IPS-18a (cell line): ENCODE measurements around the gene NEK4.
"Not testable (repeated sequence)": the region's sequence is repeated elsewhere in the genome, so short reads cannot be mapped to it uniquely, and the experiment has no call there.

Experiments
- H3K27ac ChIP-seq: one replicate; pipeline ENCODE4 v1.5.1; 2013; ENCODE audit warnings: low read length
- H3K27me3 ChIP-seq: one replicate; pipeline ENCODE4 v1.6.1; 2013; ENCODE audit warnings: mild to moderate bottlenecking, low read length; ENCODE audit not compliant: control insufficient read depth, insufficient read depth
- H3K36me3 ChIP-seq: one replicate; pipeline ENCODE4 v1.6.1; 2013; ENCODE audit warnings: low read depth, low read length; ENCODE audit not compliant: control insufficient read depth
- H3K4me1 ChIP-seq: one replicate; pipeline ENCODE4 v1.6.1; 2013; ENCODE audit warnings: low read depth, low read length; ENCODE audit not compliant: control insufficient read depth
- H3K4me3 ChIP-seq: one replicate; pipeline ENCODE4 v1.5.1; 2013; ENCODE audit warnings: low read length
- H3K9ac ChIP-seq: one replicate; pipeline ENCODE4 v1.6.1; 2013; ENCODE audit warnings: mild to moderate bottlenecking, low read length, moderate library complexity
- H3K9me3 ChIP-seq: one replicate; pipeline ENCODE4 v1.6.1; 2013; ENCODE audit warnings: low read depth, low read length; ENCODE audit not compliant: control insufficient read depth

Gene NEK4

DNA sequence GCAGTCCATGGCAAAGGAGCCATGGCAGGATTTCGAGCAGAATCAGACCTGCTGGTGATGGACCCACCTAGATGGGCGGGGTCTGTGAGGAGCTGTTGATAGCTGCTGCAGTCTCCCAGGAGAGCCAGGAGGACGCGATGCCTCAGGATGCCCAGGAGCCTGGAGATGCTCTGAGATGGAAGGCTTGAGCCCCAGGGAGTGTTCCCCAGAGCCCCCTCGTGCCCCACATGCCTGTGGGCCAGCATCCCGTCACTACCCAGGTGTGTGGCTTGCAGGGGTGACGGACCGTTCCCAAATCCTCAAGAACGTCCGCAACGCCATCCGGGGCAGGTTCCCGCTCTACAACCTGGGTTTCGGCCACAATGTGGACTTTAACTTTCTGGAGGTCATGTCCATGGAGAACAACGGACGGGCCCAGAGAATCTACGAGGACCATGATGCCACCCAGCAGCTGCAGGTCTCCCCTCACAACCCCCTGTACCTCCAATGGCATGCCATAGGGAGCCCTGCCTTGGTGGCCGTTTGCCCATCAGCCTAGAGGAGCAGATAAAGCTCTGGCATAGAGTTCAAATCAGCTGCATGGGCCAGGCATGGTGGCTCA, 13.4 kb upstream of the NEK4 start:
- no peaks in the 10 kb centered on the region for H3K9me3 ChIP-seq

DNA sequence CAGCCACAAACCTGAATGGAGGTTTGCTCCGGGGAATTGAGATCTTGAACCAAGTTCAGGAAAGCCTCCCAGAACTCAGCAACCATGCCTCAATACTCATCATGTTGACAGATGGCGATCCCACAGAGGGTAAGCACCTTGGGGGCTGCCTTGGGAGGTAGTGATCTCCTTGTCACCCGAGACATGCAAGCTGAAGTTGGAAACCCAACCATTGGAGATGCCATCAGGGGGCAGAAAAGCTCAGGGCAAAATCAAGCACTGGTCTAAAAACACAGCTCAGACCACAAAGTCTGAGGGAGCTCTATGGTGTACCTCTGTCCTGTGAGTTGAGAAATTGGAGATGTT, 12.4 kb upstream of the NEK4 start:
- Histone ChIP-seq H3K9me3 (no peaks in the 10 kb centered on the region), H3K4me3 (no peak overlapping the region), H3K27me3 (no peaks in the 10 kb centered on the region), H3K4me1 (peaks cover 5% of the 10 kb centered on the region), H3K36me3 (no peaks in the 10 kb centered on the region), H3K9ac (no peak overlapping the region), H3K27ac (no peak overlapping the region)

More for the DNA sequence above, 13.4 kb upstream of the NEK4 start:
- no peaks in the 10 kb centered on the region for H3K36me3 ChIP-seq
- peaks cover 5% of the 10 kb centered on the region for H3K4me1 ChIP-seq
- H3K27ac ChIP-seq, result no peak overlapping the region
- no peak overlapping the region for H3K4me3 ChIP-seq
- no peak overlapping the region for H3K9ac ChIP-seq
- no peaks in the 10 kb centered on the region for H3K27me3 ChIP-seq

DNA sequence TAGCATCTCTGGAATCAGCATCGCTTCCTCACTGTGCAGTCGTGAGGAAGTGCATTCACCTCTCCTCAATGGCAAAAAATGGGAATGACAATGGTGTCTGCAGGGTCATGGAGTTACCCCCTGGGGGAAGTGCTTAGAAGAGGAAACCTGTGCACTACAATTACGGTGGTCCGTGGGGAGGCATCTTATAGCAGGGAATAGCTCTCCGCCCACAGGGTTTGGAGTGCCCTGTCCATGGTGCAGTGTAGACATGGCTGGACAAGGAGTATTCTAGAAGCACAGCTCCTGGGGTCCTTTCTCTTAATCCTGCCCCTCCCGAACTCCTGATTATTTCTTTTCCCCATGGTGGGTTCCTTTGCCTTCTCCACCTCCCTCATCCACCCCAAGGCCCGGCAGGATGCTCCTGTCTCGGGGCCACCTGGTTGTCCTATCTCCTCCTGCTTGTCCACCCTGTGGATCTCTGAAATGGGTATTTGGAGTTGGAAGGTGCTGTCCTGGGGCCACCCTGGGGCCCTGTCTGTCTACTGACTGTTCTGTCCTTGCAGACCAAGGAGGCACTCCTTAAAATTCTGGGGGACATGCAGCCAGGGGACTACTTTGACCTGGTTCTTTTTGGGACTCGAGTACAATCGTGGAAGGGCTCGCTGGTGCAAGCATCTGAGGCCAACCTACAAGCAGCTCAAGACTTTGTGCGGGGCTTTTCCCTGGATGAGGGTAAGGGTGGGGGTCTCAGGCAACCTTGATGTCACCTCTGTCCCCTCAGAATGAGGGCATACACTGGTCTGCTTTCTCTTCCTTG, 11.9 kb upstream of the NEK4 start:
- Histone ChIP-seq H3K4me1 (peaks cover 5% of the 10 kb centered on the region), H3K36me3 (no peaks in the 10 kb centered on the region), H3K27me3 (no peaks in the 10 kb centered on the region), H3K9me3 (no peaks in the 10 kb centered on the region), H3K4me3 (no peak overlapping the region), H3K27ac (no peak overlapping the region), H3K9ac (no peak overlapping the region)

DNA sequence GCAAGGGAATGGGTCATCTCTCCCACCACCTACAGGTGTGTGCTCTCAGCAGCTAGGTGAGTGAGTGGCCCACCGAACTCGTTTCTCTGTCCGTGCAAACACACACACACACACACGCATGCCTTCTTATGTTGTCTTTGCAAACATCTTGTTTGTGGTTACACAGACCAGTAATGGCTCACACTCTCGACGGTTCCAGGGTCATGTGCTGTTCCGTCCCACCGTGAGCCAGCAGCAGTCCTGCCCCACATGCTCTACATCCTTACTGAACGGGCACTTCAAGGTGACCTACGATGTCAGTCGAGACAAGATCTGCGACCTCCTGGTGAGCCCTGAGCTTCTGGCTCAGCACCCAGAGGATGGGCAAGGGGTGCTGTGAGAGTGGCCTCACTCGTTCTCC, 11.0 kb upstream of the NEK4 start:
- H3K36me3 ChIP-seq, result no peaks in the 10 kb centered on the region
- H3K9ac ChIP-seq, result no peak overlapping the region
- H3K9me3 ChIP-seq, result no peaks in the 10 kb centered on the region
- no peaks in the 10 kb centered on the region for H3K27me3 ChIP-seq
- H3K4me3 ChIP-seq, result no peak overlapping the region
- no peak overlapping the region for H3K27ac ChIP-seq
- H3K4me1 ChIP-seq, result peaks cover 5% of the 10 kb centered on the region

DNA sequence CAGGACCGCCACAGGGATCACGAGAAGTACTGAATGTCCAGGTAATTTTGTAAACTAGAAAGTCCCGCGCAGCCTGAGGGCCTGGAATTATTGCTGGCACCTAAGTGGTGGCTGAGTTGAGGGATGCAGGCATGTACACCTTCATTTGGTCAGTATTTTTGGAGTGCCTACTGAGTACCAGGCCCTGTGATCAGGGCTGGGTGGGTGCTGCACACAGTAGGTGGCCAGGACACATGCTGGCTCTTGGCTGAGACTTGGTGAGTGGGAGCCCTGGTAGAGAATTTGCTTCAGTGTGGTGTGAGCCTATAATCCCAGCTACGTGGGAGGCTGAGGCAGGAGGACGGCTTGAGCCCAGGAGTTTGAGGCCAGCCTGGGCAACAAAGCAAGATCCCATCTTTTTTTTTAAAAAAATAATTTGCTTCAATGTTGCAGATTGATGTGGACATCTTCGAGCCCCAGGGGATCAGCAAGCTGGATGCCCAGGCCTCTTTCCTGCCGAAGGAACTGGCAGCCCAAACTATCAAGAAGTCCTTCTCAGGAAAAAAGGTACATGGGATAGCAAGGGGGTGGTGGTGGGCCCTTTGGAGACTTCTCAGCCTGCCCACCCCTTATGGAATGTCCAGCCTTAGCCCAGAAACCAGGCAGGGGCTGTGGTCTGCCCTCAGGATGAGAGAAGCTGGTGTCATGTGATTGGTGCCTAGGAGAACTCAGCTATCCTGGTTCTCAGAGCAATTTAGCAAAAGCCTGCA, 9.3 kb upstream of the NEK4 start:
- H3K4me1 ChIP-seq, result peaks cover 5% of the 10 kb centered on the region
- no peak overlapping the region for H3K27ac ChIP-seq
- no peaks in the 10 kb centered on the region for H3K9me3 ChIP-seq

DNA sequence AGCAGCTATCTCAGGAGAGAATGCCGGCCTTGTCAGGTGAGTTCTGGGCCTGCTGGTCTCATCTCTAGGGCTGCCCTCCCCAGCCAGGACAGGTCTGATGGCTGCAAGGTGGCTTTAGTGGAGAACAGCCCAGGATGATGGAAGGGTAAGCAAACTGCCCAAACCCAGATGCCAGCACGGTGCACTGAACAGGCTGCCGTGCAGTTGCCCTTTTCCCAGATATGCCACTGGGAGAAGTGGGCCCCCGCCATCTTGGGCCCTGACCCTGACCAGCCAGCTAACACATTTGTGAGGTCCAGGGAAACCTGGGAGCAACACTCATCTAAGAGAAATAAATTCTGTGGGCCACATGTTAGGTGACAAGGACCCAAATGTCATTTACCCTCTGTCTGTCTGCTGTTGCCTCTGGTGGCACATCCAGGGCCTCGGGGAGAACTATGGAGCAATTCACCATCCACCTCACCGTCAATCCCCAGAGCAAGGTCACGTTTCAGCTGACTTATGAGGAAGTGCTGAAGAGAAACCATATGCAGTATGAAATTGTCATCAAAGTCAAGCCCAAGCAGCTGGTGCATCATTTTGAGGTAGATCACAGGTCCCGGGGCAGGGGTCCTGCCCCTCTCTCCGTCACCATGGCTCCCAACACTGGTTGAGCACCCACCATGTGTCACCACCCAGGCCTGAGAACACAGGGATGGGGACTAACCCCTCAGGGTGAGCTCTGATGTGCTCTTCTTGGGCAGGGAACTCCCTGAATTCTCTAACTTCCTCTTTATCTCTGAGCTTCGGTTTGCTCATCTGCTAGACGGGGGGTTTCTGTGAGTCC, 8.5 kb upstream of the NEK4 start:
- Histone ChIP-seq H3K27ac (no peak overlapping the region), H3K4me3 (no peak overlapping the region), H3K27me3 (no peaks in the 10 kb centered on the region), H3K9me3 (no peaks in the 10 kb centered on the region), H3K4me1 (peaks cover 5% of the 10 kb centered on the region), H3K36me3 (no peaks in the 10 kb centered on the region), H3K9ac (no peak overlapping the region)

More for the DNA sequence above, 9.3 kb upstream of the NEK4 start:
- Histone ChIP-seq H3K27me3 (no peaks in the 10 kb centered on the region), H3K9ac (no peak overlapping the region), H3K36me3 (no peaks in the 10 kb centered on the region), H3K4me3 (no peak overlapping the region)

DNA sequence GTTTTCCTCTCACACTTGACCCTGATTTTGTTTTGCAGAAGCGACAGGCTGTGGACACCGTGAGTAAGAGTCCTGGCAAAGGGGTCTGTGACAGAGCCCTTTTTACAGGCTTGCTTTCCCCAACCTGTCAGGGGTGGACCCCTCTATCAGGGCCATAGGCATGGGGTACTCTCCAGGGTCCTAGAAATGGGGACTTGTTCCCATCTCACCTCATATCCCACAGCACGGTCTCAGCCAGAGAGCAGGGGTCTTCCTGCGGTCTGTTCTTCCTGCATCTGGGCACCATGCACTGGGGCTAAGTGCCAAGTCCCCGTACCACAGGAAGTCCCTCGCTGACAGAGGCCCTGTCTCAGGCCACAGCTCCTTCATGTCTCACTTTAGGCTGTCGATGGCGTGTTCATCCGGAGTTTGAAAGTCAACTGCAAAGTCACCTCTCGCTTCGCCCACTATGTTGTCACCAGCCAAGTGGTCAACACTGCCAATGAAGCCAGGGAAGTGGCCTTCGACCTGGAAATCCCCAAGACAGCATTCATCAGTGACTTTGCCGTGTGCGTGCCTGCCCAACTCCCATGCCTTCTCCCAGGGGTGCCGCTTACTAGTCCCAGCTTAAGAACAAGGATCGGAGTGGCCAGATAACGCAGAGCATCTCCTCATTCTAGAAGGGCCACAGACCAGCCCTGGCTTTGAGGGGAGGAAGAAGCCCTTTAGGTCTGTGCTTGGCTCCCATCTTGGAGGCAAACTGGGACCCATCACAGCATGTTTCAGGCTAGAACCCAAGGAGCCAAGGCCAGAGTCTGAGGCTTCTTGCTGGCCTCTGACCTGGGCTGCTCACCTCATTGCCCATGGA, 7.4 kb upstream of the NEK4 start:
- H3K27ac ChIP-seq, result no peak overlapping the region
- H3K9me3 ChIP-seq, result no peaks in the 10 kb centered on the region
- H3K4me3 ChIP-seq, result no peak overlapping the region
- no peak overlapping the region for H3K9ac ChIP-seq
- H3K36me3 ChIP-seq, result no peaks in the 10 kb centered on the region
- H3K4me1 ChIP-seq, result peaks cover 5% of the 10 kb centered on the region
- no peaks in the 10 kb centered on the region for H3K27me3 ChIP-seq

DNA sequence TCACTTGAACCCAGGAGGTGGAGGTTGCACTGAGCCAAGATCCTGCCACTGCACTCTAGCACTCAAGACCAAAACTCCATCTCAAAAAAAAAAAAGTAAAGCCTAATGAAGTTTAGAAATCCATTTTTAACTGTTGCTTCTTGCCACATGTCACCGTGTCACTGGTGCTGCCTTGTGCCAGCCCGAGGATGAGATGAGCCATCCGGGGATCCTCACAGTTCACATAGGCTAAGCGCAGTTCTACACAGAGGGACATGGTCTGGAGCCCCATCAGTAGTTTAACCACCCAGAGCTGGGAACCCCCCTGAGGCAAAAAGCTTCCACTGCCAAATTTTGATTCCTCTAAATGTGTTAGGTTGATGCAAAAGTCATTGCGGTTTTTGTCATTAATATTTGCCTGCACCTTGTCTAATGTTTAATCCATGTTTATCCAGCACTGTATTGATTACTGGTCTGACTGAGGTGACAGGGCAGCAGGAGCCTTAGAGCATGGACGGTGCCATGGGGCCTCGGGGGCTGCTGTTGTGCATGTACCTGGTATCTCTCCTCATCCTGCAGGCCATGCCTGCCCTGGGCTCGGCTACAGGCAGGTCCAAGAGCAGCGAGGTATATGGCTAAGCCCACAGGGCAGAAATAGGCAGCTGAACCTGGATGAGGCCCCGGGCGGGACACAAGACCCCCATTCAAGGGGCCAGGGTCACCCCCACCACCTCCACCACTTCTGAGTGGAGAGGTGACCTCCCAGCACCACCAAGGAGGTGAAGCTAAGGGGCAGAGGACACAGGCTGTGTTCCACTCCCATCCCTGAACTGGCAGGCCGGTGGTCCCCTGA, 6.6 kb upstream of the NEK4 start, which contains the start of gene ITIH1:
Gene ITIH1 (plus strand): TSS at position 473 of the 832 bp plus-strand sequence. CDS start 17 bp downstream, at position 490.
- Histone ChIP-seq H3K27me3 (no peaks in the 10 kb centered on the region), H3K36me3 (no peaks in the 10 kb centered on the region), H3K27ac (no peak within 1 kb of the TSS), H3K4me1 (peaks cover 4% of the 10 kb centered on the region), H3K4me3 (no peak within 1 kb of the TSS), H3K9me3 (no peaks in the 10 kb centered on the region), H3K9ac (no peak within 1 kb of the TSS)

DNA sequence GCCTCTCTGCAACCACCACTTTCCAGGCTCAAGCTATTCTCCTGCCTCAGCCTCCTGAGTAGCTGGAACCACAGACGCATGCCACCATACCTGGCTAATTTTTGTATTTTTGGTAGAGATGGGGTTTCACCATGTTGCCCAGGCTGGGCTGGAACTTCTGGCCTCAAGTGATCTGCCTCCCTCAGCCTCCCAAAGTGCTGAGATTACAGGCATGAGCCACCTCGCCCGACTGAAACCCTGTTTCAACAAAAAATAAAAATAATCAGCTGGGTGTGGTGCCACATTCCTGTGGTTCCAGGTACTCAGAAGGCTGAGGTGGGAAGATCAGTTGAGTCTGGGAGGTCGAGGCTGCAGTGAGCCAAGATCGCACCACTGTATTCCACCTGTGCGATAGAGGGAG, 5.7 kb upstream of the NEK4 start:
- not testable (repeated sequence) for H3K9me3 ChIP-seq, H3K4me1 ChIP-seq, H3K27ac ChIP-seq, H3K27me3 ChIP-seq, H3K4me3 ChIP-seq, H3K9ac ChIP-seq, H3K36me3 ChIP-seq

DNA sequence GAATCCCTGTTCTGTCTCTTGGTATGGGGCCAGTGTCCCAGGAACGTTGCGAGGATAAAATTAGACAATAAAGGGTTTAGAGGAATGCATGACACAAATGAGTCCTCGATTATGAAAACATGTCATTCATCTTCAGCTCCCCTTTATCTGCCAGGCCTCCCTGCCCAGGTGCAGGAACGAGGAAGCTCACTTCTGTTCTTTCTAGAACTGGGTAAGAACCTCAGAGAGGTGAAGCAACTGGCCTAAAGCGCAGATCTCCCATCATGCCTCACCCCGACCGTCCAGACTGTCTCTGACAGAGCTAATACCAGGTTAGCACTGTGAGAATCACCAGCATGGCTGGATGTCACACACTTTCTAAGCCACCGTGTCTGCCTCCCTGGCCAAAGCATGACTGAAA, 5.1 kb upstream of the NEK4 start:
- Histone ChIP-seq H3K4me1 (no peaks in the 10 kb centered on the region), H3K27ac (no peak overlapping the region), H3K36me3 (no peaks in the 10 kb centered on the region), H3K9ac (no peak overlapping the region), H3K9me3 (no peaks in the 10 kb centered on the region), H3K4me3 (no peak overlapping the region), H3K27me3 (no peaks in the 10 kb centered on the region)
